Medulla oblongata (tissue), 1 donor: ENCODE measurements around the gene KCNK5.

Source experiments
- DNase-seq: peaks from one replicate; pipeline ENCODE4 v3.0.0-alpha.2; 2015; ENCODE audit errors: extremely low spot score

The KCNK5 gene

DNA sequence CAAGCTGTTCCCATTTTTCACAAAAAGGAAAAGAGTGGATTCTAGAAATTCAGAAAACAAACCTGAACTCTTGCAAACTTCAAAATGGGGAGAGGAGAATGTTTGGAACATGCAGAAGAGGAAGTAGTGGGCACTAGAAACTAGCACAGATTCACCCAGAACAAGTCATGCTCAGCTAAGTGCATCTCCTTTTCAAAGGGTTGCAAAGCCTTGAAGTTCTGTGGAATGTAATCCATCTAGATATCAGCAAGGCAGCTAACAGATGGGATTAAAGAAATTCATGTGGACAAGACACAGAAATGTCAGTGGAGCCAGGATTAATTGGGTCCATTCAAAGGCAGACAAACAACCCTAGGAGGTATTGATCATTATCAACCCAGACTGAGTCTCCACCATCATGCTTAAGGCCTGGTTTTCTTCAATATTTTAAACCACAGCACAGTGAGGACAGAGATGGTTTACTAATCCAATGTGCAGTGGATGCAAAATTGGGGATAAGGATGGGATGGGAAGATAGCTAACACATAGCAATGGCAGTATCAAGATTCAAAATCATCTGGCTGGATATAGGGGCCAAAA lies 31.3 kb downstream of the KCNK5 start:
- no peak for DNase-seq

DNA sequence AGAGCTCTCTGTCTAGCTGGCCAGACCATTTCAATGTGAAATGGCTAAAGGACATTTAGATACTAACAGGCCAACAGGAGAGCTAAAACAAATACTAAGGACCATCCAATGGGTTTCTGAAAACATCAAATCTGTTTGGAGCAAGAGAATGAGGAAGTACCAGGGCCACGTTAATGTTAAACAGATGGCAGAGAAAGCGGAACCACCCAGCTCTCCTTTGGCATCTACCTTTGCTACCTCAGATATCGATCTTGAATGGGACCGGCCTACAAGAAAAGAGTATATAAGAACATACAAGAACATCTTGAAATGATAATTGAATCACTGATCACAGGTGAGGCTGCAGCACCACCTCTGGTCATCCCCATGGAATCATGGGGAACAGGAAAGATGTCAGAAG lies 31.8 kb downstream of the KCNK5 start:
- DNase-seq: no peak

GRCh38 chr6:39196673-39197091 lies 32.6 kb downstream of the KCNK5 start:
- no peak for DNase-seq

DNA sequence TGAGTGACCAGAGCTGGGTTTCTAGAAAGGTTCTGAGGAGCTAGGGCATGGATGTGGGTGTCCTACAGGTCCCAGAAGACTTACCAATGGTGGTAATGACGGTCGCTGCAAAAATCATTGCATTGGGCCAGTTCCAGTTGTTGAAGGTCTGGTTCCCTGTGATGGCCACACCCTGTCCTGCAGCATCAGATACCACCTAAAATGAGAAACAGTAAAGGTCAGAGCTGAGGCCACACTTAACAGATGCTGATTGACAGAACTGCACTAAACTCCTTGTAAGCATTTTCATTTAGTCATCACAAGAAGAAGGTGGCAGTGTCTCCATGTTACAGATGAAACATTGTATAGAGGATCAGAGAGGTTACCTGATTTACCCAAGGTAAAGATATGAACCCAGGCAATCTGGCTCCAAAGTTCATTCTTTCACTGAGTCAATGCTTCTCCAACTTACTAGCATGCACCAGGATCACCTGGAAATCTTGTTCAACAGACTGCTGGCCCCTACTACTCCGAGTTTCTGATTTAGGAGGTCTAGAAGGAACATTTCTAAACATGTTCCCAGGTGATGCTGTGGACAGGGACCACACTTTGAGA lies 33.4 kb downstream of the KCNK5 start:
- DNase-seq: no peak

DNA sequence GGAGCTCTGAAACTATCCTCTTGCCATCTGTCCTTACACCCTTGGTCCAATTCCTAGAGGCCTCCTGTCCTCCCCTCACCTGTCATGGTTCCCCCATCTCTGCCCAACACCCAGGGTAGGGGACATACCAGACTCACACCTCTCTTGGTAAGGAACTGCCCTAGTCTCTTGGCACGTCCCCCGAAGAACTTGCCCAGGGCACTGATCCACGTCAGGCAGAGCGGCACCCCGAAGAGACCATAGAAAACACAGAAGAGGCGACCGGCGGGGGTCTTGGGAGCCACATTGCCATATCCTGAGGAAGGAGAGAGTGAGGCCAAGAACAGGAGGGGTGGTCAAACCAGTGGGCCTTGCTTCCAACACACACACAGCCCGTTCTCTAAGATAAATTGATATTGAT lies 34.8 kb downstream of the KCNK5 start:
- no peak for DNase-seq

DNA sequence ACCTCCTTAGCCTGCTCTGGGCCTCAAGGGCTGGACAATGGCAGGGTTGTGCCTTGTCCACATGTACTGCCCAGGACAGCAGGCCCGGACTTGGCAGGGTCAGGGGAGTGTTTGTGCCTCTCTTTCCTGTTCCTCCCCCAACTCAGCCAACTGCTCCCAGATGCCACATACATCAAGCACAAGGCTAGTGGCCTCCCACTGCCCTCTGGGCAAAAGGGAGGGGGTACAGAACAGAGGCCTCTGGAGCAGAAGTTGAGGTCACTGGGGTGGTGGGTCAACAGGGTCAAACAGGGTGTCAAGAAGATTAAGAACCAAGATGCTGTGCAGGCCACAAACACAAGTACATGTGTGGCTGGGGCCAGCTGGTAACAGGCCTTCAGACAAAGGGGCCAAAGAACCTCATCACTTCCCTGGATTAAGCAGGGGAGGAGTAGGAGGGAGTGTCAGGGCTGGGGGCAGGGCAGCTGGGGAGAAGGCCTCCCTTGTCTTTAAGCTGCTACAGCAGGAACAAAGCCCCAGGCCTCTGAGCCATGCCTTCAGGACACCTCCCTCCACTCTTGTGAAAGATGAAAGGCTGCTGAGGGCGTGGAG lies 36.0 kb downstream of the KCNK5 start:
- peak; percentile 28 for DNase-seq

DNA sequence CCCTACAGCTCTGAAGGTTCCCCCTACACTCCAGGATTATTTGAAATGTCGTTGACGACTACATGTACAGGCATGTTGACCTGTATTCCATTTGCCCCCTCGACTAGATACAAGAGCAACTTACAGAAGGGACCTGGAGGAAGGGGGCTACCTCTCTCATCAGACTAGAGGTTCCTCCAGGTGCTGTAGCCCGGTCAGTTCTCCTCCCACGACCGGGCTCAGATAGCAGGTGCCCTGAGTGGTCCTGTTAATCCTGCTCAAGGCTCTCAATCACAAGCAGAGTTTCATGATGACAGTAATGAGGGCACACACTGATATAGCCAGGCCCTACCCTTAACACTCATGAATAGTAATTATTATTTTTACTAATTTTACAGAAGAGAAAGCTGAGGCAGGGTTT lies 36.5 kb downstream of the KCNK5 start:
- no peak for DNase-seq

GRCh38 chr6:39191236-39191930 lies 37.9 kb downstream of the KCNK5 start:
- no peak for DNase-seq

- no peak for DNase-seq
These were observed 38.6 kb downstream of the KCNK5 start for GRCh38 chr6:39190545-39191235.

DNA sequence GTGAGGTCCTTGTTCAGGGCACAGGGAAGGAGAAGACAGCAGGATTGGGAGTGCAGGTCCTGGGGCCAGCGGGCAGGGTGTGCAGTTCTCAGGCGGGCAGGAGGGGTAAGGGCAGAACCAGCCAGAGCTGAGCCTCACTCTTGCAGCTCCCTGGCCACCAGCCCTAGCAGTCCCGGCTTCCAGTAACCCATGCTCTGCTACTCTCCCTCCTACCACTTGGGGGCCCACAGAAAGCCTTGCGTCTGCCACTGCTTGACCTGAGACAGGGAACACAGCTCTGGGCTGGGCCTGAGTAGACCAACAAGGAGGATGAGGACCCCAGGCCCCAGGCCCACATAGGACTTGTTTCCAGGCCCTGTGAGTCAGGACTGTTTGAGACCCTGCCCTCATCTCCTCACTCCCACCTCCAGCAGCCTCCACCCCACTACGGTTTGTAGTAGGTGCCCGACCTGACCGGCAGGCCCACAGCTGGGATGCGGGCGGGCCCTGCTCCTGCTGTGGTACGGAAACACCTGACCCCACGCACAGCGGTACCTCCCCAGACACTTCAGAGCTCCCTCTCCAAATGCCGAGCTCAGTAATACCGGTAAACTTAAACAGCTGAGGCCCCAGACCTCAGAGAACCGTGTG lies 39.2 kb downstream of the KCNK5 start:
- DNase-seq: peak; percentile 59

GRCh38 chr6:39189131-39189530 lies 40.1 kb downstream of the KCNK5 start:
- DNase-seq: no peak

GRCh38 chr6:39188571-39188970 lies 40.7 kb downstream of the KCNK5 start:
- no peak for DNase-seq

- no peak for DNase-seq
These were observed 41.2 kb downstream of the KCNK5 start for GRCh38 chr6:39188098-39188450.

DNA sequence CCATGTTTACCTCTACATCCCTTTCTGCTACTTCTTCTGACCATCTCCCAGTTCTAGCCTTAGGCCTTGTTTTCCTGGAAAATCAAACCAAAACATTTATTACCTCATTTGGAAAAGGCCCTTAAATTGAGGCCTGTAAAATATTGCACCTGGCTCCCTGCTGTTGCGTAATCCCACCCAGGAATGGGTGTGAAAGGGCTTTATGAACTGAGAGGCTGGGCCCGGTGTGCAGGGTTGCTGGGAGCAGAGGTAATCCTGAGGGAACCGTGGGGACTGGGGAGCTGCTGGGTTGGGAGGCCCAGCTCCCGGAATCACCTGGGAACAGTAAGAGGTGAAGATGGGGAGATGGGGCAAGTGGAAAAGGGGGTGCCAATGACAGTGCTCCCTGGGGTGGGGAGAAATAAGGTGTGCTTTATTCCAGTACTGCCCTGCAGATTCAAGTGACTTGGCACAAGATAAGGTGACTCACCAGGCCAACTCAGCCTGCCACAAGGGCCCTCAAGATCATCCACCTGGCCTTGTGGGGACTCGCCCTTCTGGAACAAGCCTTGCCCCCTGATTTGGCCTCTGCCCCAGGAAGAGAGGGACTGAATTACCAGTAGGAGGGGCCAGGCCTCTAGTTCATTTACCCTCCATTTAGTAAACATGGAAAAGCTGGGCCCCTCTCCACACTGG lies 44.2 kb downstream of the KCNK5 start:
- no peak for DNase-seq

GRCh38 chr6:39182604-39183003 lies 46.7 kb downstream of the KCNK5 start:
- DNase-seq: no peak

- no peak for DNase-seq
These were observed 47.4 kb downstream of the KCNK5 start for GRCh38 chr6:39181826-39182225.

- DNase-seq: no peak
These were observed 47.9 kb downstream of the KCNK5 start for GRCh38 chr6:39181333-39181732.

DNA sequence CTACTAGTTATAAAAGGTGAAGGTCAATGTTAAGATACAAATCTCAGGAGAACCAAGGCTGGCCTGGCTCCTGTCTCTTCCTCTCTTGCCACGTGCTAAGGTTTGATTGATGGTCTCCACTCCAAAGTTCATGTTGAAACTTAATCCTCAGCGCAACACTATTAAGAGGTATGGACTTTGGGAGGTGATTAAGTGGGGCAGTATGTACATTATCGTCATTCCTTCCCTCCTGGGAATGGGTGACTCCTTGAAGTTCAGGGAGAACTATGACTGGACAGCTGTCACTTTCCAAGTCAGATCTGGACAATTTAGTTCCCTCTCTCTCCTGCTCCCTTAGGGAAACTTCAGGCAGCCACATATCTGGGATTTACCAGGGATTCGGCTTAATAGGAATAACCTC lies 50.5 kb downstream of the KCNK5 start:
- no peak for DNase-seq

DNA sequence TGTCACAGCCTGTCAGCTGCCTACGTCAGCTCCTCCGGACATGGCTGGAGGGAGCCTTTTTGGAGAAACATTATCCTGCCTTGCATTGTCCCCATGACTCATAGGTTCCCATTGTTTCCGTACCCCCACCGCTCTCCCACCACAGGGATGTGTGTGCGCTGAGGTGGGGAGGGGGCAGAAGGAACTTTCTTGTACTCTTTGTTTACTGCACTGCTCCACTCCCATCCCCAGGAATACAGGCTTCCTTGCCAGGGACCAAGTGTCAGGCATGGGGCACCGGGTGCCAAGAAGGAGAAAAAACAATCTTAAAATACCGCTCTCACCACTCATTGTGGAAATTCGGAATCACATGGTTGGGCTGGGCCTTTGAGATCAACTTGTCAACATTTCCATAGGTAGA lies 51.0 kb downstream of the KCNK5 start:
- no peak for DNase-seq

DNA sequence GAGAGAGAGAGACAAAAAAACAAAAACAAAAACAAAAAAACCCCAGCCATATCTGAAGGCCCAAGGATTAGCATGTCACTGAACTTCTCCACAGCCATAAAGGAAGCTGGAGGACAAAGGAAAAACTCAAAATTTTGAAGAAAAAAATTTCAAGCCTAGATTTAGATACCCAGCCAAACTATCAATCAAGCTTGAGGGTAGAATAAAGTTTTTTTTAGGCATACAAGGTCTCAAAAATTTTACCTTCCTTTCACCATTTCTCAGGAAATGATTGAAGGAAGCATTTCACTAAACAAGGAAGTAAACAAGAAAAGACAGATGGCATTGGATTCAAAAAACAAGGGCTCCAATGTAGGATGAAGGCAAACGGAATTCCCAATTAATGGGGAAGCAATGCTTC lies 52.1 kb downstream of the KCNK5 start:
- no peak for DNase-seq

- DNase-seq: peak; percentile 59
These were observed 56.0 kb downstream of the KCNK5 start for GRCh38 chr6:39173270-39173669.

- DNase-seq: no peak
These were observed 56.9 kb downstream of the KCNK5 start for GRCh38 chr6:39172377-39172757.
